ENCODE results near the gene APOA5. TPM values are rescaled to one million over a fixed set of nuclear protein-coding genes. Genes with fewer than 3 reads are reported as not detected.
A peak's percentile ranks its signal among the peaks of the same experiment; 100 is the strongest.

Gene APOA5
- total and polyA plus RNA-seq, 9 donors: 0.35 to 0.43 TPM; not detected in 7

GRCh38 chr11:116792869-116793771 lies 1.4 kb upstream of the APOA5 start:
- TF ChIP-seq EP300 (IDR thresholded peaks at IDR 0.05): no peak
- TF ChIP-seq CTCF (IDR thresholded peaks at IDR 0.05): no peak
- no peak for TF ChIP-seq POLR2A (IDR thresholded peaks at IDR 0.05)
- no peaks in the 10 kb centered on the region for H3K27me3 ChIP-seq
- no peak overlapping the region for H3K27ac ChIP-seq
- H3K9me3 ChIP-seq: no peaks in the 10 kb centered on the region
- WGBS, 3 donors: 59 to 76% (median 75%) methylated on average over 8 of the region's 8 CpGs
- intact Hi-C loops (cut with DNase I): loop anchor here (2.0 to 10.0 kb wide), 5 partner anchors 39 to 439 kb away; partner anchors contain the start of genes APOA1 (in 3 of the 4), PCSK7 (in 1 of the 4) and RNF214 (in 1 of the 4)
- DNase-seq: no peak
- no peaks in the 10 kb centered on the region for H3K36me3 ChIP-seq
- peaks cover 6% of the 10 kb centered on the region for H3K4me1 ChIP-seq (ENCODE audit: insufficient read depth)
- H3K4me3 ChIP-seq: no peak overlapping the region

- H3K27ac ChIP-seq: no peak overlapping the region
- H3K4me3 ChIP-seq: no peak overlapping the region
- WGBS, 3 donors: 78 to 82% (median 78%) methylated on average over 8 of the region's 8 CpGs
- no peaks in the 10 kb centered on the region for H3K9me3 ChIP-seq
- H3K4me1 ChIP-seq (ENCODE audit: insufficient read depth): peaks cover 6% of the 10 kb centered on the region
- DNase-seq: no peak
- H3K27me3 ChIP-seq: no peaks in the 10 kb centered on the region
- intact Hi-C loops (cut with DNase I): loop anchor here (2.0 to 10.0 kb wide), 5 partner anchors 40 to 440 kb away; partner anchors contain the start of genes APOA1 (in 3 of the 4), PCSK7 (in 1 of the 4) and RNF214 (in 1 of the 4)
- TF ChIP-seq POLR2A (IDR thresholded peaks at IDR 0.05) (no peak), EP300 (IDR thresholded peaks at IDR 0.05) (no peak), CTCF (IDR thresholded peaks at IDR 0.05) (no peak)
- no peaks in the 10 kb centered on the region for H3K36me3 ChIP-seq
These were observed 627 bp upstream of the APOA5 start for GRCh38 chr11:116792144-116792868.

- no peak overlapping the region for H3K4me3 ChIP-seq
- peak; percentile 68 to 88 (median 85) for DNase-seq
- WGBS, 3 donors: 19 to 28% (median 22%) methylated on average over 31 of the region's 31 CpGs
- intact Hi-C loops (cut with DNase I): loop anchor here (2.0 to 10.0 kb wide), 6 partner anchors 41 to 441 kb away; partner anchors contain the start of genes APOA1 (in 3 of the 4), PCSK7 (in 1 of the 4) and RNF214 (in 1 of the 4)
- no peaks in the 10 kb centered on the region for H3K9me3 ChIP-seq
- no peaks in the 10 kb centered on the region for H3K27me3 ChIP-seq
- TF ChIP-seq POLR2A (IDR thresholded peaks at IDR 0.05) (no peak), EP300 (IDR thresholded peaks at IDR 0.05) (no peak), CTCF (IDR thresholded peaks at IDR 0.05) (peak; percentile 68 to 85 (median 82))
- H3K27ac ChIP-seq: no peak overlapping the region
- H3K4me1 ChIP-seq (ENCODE audit: insufficient read depth): peaks cover 9% of the 10 kb centered on the region
- no peaks in the 10 kb centered on the region for H3K36me3 ChIP-seq
These were observed 472 bp downstream of the APOA5 start for GRCh38 chr11:116791002-116791812.
